HepG2 (cell line): Measurements from ENCODE around the gene PKD1L1. TPM values are rescaled to one million over a fixed set of nuclear protein-coding genes. Genes with fewer than 3 reads are reported as not detected.

Experiments used
- ATAC-seq: fragments of 200-7000 bp; cut with Tn5 transposase; 3 replicates; pipeline ENCODE4 v1.9.1; 2020; ENCODE audit warnings: mild to moderate bottlenecking, moderate library complexity
- BruUV-seq: library from RNA; stranded (reverse); fragments of 400-500 nt; replicated peaks from 2 replicates; lab custom pipeline; 2021; lab: Mats Ljungman, UMichigan
- CTCF ChIA-PET: fragments of 300-600 bp; formaldehyde crosslinking; extraction: SDS; loops from one replicate; lab custom pipeline; 2021; ENCODE audit warnings: low total read pairs, inconsistent platforms, low intra/inter-chr PET ratio; lab: Yijun Ruan, JAX
- POLR2A ChIA-PET: fragments of 350-600 bp; sonication (Branson Sonifier 250); formaldehyde crosslinking; loops from one replicate; lab custom pipeline; 2020; ENCODE audit warnings: antibody characterized with exemption, inconsistent platforms; lab: Yijun Ruan, JAX
- DNase-seq: peaks from one replicate; pipeline ENCODE4 v3.0.0-alpha.2; 2015; ENCODE audit warnings: low spot score
- FAIRE-seq: peaks from 3 replicates; lab custom pipeline; 2011; peaks lifted over from hg19 to GRCh38; lab: Jason Lieb, UNC
- H2AFZ ChIP-seq: one replicate; pipeline ENCODE4 v1.6.1; 2011; ENCODE audit warnings: low read length, inconsistent platforms
- H3K27ac ChIP-seq: fragments of 300-600 bp; 3 replicates; pipeline ENCODE4 v1.8.0; 2011; ENCODE audit warnings: mixed run types, mild to moderate bottlenecking, mixed read lengths, low read length, inconsistent platforms; ENCODE audit not compliant: insufficient read depth; ENCODE audit errors: extremely low read length
- H3K27me3 ChIP-seq, 2 experiments: fragments of 200-600 bp in 1 of 2; 2 replicates in 1 of 2; 3 replicates in 1 of 2; pipeline versions ENCODE4 v1.6.0 to v1.8.0; 2011; ENCODE audit warnings: low read length in 2 of 2, mild to moderate bottlenecking in 2 of 2, moderate library complexity in 2 of 2, inconsistent platforms in 1 of 2; ENCODE audit not compliant: insufficient read depth in 2 of 2, control insufficient read depth in 1 of 2
- H3K36me3 ChIP-seq, 2 experiments: fragments of 200-600 bp in 1 of 2; replicated peaks in 1 of 2; 2 replicates in 1 of 2; 3 replicates in 1 of 2; pipeline versions ENCODE4 v1.5.1 to v1.8.0; 2011; ENCODE audit warnings: low read length in 2 of 2, inconsistent platforms in 1 of 2; ENCODE audit not compliant: insufficient read depth in 2 of 2, control insufficient read depth in 1 of 2
- H3K4me1 ChIP-seq: 2 replicates; pipeline ENCODE4 v1.5.1; 2012; ENCODE audit warnings: low read length, inconsistent platforms; ENCODE audit not compliant: insufficient read depth
- H3K4me2 ChIP-seq: 2 replicates; pipeline ENCODE4 v1.6.0; 2011; ENCODE audit warnings: low read depth, low read length, inconsistent platforms
- H3K4me3 ChIP-seq, 3 experiments: fragments of 200-600 bp in 1 of 3; sonication (generic), shearing (Covaris generic) in 1 of 3; replicated peaks in 1 of 3; 2 replicates each; pipeline ENCODE4 v1.5.1; 2011 to 2016; ENCODE audit warnings: low read length in 3 of 3, inconsistent platforms in 2 of 3, low read depth in 2 of 3, mild to moderate bottlenecking in 2 of 3, control low read depth in 1 of 3, mixed read lengths in 1 of 3; ENCODE audit not compliant: insufficient read depth in 1 of 3
- H3K79me2 ChIP-seq: one replicate; pipeline ENCODE4 v1.6.1; 2011; ENCODE audit warnings: low read length, inconsistent platforms; ENCODE audit not compliant: insufficient read depth
- H3K9ac ChIP-seq: 2 replicates; pipeline ENCODE4 v1.6.0; 2011; ENCODE audit warnings: mild to moderate bottlenecking, low read depth, low read length, inconsistent platforms; ENCODE audit not compliant: insufficient read depth
- H3K9me3 ChIP-seq: 2 replicates; pipeline ENCODE4 v1.5.1; 2012; ENCODE audit warnings: mild to moderate bottlenecking, low read length
- H4K20me1 ChIP-seq: 2 replicates; pipeline ENCODE4 v1.6.0; 2011; ENCODE audit warnings: inconsistent platforms, mild to moderate bottlenecking, low read length, moderate library complexity; ENCODE audit not compliant: insufficient read depth
- CC2D1A ChIP-seq: sonication (generic); formaldehyde crosslinking; IDR thresholded peaks from 2 replicates; pipeline ENCODE4 v1.8.1; 2023; ENCODE audit warnings: mild to moderate bottlenecking, missing genetic modification reagents
- RXRA ChIP-seq: sonication (generic); formaldehyde crosslinking; IDR thresholded peaks from 2 replicates; pipeline ENCODE4 v1.5.1; 2020; ENCODE audit warnings: missing genetic modification reagents
- ZNF431 ChIP-seq: sonication (generic); formaldehyde crosslinking; IDR thresholded peaks from 2 replicates; pipeline ENCODE4 v1.9.0; 2022; ENCODE audit warnings: missing genetic modification reagents, low read depth, mild to moderate bottlenecking, borderline replicate concordance
- ZNF646 ChIP-seq: sonication (generic); formaldehyde crosslinking; IDR thresholded peaks from 2 replicates; pipeline ENCODE4 v1.9.0; 2021; ENCODE audit warnings: mild to moderate bottlenecking, missing genetic modification reagents
- WGBS: methylation state at CpG from one replicate; pipeline ENCODE4 v1.1.6; 2017; ENCODE audit warnings: low lambda C conversion rate; 5-methylcytosine and 5-hydroxymethylcytosine counted together
- in situ Hi-C: cut with HindIII; loops from 2 replicates; pipeline ENCODE4 v1.10.0; 2017; ENCODE audit warnings: low pct_unique_long_range_greater_than_20kb; ENCODE audit not compliant: extremely low pct_ligation_motif_present
- intact Hi-C: fragments of 100-400 bp; cut with micrococcal nuclease; formaldehyde crosslinking; loops from one replicate; pipeline ENCODE4 v1.10.0; 2022; ENCODE audit not compliant: unreplicated experiment
- polyA plus RNA-seq, 8 experiments: library from polyadenylated mRNA; depleted of rRNA in 3 of 8; stranded (reverse) in 7 of 8; unstranded in 1 of 8; fragments of >200 nt; fragmentation: Illumina TruSeq in 4 of 8; extraction: Trizol in 4 of 8; gene quantifications; 2 replicates each; pipeline versions ENCODE4 v1.2.1 to v1.2.3, GENCODE V29; 2011 to 2016; ENCODE audit warnings: low read depth in 4 of 8, missing spikeins in 1 of 8, mixed read lengths in 1 of 8; ENCODE audit not compliant: insufficient read depth in 1 of 8
- total RNA-seq, 5 experiments: library from RNA; depleted of rRNA; stranded (reverse); fragments of >200 nt; fragmentation: Illumina TruSeq; extraction: Trizol; gene quantifications; 2 replicates each; pipeline ENCODE4 v1.2.3, GENCODE V29; 2016; ENCODE audit warnings: low read depth in 1 of 5

The PKD1L1 gene
- total and polyA plus RNA-seq, 2 of the 13 experiments (the other 11 are each of a cell fraction or from before 2014, with no cell fraction given): 0.01 TPM; not detected in 1

GRCh38 chr7:47804767-47805545 lies 143.3 kb downstream of the PKD1L1 start (continued):
- no peak for TF ChIP-seq ZNF646 (CRISPR knock-in tag)

- POLR2A ChIA-PET: no interaction called here
- FAIRE-seq: no peak
- intact Hi-C loops (no loop called here), in situ Hi-C loops (no loop called here)
- no peaks in the 10 kb centered on the region for H3K36me3 ChIP-seq
- CTCF ChIA-PET: no interaction called here
- BruUV-seq: no TSS peak
- 78% methylated on average over 4 of the region's 4 CpGs for WGBS
- H3K79me2 ChIP-seq: no peaks in the 10 kb centered on the region
- no peaks in the 10 kb centered on the region for H4K20me1 ChIP-seq
- H3K4me2 ChIP-seq: no peak overlapping the region
- no peak overlapping the region for H3K27ac ChIP-seq
- TF ChIP-seq RXRA (CRISPR knock-in tag) (no peak), CC2D1A (CRISPR knock-in tag) (no peak), ZNF431 (CRISPR knock-in tag) (no peak)
- TF ChIP-seq, all 625 proteins: peak for 0
- no peak overlapping the region for H2AFZ ChIP-seq
- no peaks in the 10 kb centered on the region for H3K27me3 ChIP-seq
- H3K9me3 ChIP-seq: no peaks in the 10 kb centered on the region
- peaks cover 73% of the 10 kb centered on the region for H3K4me1 ChIP-seq
- H3K9ac ChIP-seq: no peak overlapping the region
- H3K4me3 ChIP-seq: no peak overlapping the region
- DNase-seq: no peak
- no peak for ATAC-seq
Measured at GRCh38 chr7:47803846-47804245, 144.4 kb downstream of the PKD1L1 start.
